Measurements from ENCODE around the gene CRYBB1.

DNA sequence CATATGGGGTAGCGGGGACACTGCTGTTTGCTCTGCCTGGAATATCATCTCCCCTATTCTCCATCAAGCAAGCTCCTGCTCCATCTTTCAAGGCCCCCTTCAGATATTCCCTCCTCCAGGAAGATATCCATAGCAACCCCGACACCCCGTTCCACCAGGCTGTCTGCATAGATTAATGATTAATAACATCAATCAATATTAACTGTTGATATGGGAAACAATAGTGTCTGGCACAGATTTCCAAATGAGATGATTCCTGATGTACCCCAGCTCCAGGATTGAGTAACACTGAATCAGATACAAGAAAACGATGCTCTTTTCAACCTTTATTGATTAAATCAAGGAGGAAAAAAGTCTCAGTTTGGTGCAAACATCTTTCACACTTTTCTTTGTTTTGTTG, 20.3 kb downstream of the CRYBB1 start:
- no peak for TF ChIP-seq EP300 (IDR thresholded peaks at IDR 0.05)
- no peak for TF ChIP-seq POLR2A (IDR thresholded peaks at IDR 0.05)
- TF ChIP-seq, protein P1, sequence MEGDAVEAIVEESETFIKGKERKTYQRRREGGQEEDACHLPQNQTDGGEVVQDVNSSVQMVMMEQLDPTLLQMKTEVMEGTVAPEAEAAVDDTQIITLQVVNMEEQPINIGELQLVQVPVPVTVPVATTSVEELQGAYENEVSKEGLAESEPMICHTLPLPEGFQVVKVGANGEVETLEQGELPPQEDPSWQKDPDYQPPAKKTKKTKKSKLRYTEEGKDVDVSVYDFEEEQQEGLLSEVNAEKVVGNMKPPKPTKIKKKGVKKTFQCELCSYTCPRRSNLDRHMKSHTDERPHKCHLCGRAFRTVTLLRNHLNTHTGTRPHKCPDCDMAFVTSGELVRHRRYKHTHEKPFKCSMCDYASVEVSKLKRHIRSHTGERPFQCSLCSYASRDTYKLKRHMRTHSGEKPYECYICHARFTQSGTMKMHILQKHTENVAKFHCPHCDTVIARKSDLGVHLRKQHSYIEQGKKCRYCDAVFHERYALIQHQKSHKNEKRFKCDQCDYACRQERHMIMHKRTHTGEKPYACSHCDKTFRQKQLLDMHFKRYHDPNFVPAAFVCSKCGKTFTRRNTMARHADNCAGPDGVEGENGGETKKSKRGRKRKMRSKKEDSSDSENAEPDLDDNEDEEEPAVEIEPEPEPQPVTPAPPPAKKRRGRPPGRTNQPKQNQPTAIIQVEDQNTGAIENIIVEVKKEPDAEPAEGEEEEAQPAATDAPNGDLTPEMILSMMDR (IDR thresholded peaks at IDR 0.05), result no peak
